ENCODE results near the gene CPNE8.
A peak's percentile ranks its signal among the peaks of the same experiment; 100 is the strongest.

CPNE8 gene

DNA sequence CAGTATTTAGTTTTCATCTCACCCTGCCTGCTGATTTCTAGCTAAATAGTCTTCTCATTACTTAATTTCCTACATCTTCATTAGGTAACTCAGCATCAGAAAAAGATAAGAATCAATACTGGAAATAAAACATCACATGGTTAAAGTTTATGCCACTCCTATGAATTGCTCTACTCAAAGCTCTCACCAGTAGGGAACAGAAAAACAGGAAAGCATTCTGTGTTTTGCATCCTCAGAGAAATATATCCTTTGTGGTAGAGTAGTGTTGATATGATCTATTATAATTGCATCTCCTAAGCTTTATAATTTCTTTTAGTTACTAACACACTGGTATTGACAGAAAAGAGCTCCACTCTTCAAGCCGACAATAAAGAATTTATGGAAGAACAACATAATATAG, 9.9 kb downstream of the CPNE8 start:
- no peak for DNase-seq

DNA sequence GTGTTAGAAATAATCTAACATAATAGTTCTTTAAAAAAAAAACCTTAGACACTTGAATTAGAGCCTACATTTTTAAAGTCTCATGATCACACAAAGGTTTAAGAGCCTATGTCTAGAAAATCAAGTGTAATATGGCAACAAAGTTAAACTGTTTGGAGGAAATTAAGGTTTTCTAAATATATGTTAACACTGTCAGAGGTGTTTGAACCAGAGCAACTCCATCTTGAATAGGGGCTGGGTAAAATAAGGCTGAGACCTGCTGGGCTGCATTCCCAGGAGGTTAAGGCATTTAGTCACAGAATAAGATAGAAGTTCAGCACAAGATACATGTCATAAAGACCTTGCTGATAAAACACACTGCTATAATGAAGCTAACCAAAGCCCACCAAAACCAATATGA, 12.4 kb downstream of the CPNE8 start:
- DNase-seq, result no peak

DNA sequence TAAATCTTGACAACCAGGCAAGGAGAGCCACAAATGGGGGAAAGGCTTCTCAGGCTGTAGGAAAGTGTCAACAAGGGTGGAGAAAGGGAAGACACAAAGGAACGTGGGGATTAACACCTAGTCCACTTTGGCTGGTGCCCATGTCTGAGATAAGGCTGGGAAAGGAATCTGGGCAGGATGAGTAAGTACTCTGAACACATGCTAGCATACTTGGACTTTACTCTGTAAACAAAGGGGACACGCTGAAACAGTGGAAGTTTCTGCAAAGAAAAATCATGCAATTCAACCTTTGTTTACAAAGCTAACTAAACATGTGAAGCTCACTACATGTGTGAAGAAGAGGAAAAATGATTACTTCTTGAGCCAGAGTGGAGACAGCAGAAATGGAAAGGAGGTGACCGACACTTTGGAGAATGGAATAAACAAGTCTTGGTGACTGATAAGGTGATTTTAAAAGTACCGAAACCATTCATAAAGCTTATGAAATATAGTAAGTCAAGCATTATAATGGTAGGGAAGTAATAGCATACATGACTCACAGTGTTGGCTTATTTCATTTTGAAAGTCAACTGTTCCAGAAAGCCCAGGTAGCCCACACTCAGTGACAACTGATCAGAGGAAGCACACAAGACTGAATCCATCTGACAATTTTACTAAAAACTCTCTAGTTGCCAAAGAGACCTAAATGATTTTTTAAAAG, 13.2 kb downstream of the CPNE8 start:
- DNase-seq, result peak in 1 of 2 donors; percentile 22

GRCh38 chr12:38890102-38890855, 15.1 kb downstream of the CPNE8 start:
- DNase-seq, result no peak

DNA sequence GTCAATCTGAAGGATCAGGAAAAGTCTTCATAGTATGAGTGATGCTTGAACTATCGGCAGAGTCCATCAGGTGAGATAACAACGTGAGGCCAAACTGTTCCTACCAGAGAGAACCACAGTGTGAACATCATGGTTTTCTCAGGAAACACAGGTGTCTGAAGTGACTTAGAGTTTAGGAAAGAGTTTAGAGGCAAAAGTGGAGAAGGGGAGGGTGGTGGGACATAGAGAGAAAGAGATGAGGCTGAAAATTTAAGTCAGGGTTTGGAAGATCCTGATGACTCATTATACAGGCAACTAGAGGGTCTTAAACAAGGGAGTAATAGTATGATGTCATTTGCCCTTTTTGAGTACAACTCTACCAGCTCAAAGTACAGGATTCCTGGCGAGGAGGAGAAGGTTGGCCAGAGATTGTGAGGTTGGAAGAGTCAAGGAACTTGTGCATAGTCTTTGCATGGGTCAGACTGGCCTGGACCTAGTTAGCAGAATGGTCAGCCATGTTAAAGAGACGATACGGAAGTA, 16.0 kb downstream of the CPNE8 start:
- no peak for DNase-seq

GRCh38 chr12:38887770-38888169, 17.6 kb downstream of the CPNE8 start:
- no peak for DNase-seq

DNA sequence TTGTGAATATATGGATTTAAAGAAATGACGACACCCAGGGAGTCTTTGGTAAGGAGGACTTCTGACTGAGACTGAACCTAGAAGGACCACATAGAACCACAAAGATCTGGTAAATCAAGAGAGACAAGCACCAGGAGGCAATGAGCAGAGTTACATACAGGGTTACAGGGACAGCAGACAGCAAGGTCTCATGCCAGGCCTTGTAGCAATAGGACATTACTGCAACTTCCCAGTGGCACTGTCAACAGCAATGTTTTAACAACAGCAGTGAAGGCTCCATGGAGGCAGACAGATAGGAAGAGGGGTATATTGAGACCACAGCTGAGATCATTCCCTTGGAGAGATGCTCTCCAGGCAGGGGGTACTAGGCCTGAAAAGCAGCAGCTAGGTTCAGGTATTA, 18.5 kb downstream of the CPNE8 start:
- DNase-seq, result no peak

DNA sequence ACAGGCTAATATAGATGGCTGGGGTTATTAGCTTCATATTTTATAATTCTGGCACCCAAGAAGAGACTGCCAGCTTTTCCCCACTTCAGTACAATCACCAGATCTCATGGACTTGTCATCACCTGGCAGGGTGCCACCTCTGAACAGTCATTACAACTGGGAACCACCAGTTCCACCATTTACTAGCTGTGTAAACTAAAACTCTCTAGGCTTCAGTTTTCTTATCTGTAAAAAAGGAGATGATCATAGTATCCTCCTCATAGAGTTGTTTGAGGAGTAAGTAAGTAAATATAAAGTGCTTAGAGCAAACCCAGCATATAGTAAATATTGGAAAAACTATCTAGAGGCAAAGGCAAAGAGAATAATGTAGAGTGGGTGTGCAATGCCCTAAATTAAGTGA, 19.3 kb downstream of the CPNE8 start:
- DNase-seq, result no peak

DNA sequence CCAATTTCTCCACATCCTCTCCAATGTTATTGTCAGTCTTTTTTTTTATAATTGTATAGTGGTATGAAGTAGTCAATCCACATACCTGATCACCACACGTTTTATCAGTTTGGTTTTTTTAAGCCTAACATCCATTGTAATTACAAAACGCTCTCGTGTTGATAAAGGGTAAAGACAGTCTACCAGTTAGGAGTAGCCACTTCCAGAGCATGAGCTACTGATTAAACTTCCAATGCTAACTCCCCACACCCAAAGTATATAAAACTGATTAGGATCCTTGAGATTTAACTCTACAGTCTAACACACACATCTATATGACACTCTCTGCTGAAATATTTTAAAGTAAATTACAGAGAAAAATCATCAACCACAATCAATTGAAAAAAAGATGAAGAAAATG, 20.7 kb downstream of the CPNE8 start:
- DNase-seq, result no peak

DNA sequence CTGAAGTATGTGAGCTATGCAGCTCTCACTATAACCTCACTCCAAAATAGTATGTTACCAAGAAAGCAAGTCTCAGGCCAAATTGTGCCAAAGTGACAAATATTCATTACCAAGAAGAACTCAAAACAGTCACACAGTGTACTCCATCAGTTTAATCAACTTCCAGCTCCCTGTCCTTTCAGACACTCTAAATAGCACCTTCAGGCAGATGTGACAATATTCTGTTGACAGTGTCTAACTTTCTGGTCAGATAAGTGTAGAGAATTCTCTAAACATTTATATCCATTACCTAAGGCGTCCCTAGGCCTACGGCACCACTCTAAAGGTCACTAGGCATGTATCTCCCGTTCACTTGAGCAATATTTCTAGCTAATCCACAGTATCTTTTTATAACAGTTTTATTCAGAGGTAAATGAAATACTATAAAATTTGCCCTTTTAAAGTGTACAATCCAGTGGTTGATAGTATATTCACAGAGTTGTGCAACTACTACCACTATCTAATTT, 21.7 kb downstream of the CPNE8 start:
- DNase-seq, result no peak

GRCh38 chr12:38880288-38880687, 25.1 kb downstream of the CPNE8 start:
- no peak for DNase-seq

GRCh38 chr12:38878986-38879385, 26.4 kb downstream of the CPNE8 start:
- no peak for DNase-seq

- no peak for DNase-seq
Observed at GRCh38 chr12:38878333-38878705, 27.1 kb downstream of the CPNE8 start.

- no peak for DNase-seq
Observed at GRCh38 chr12:38875586-38876228, 29.7 kb downstream of the CPNE8 start.

GRCh38 chr12:38872561-38872960, 32.8 kb downstream of the CPNE8 start:
- DNase-seq, result peak in 1 of 2 donors; percentile 37

- DNase-seq, result no peak
Observed at GRCh38 chr12:38872156-38872555, 33.2 kb downstream of the CPNE8 start.

DNA sequence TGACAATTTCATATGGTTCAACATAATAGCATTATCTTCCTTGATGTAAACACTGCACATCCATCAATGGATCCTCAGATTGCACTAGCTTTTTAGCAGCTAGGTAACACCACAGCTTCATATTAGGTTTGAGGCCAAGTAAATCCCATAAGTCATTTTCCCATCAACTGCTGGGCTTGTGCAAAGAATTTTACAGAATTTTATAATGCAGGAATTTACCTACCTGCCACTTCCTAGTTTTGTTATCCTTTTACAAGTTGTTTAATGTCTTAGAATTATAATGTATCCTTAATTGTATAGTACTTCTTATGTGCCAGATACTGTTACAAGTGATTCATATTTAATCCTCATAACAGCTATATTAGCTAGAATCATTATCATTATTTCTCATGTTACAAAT, 36.4 kb downstream of the CPNE8 start:
- DNase-seq, result no peak

DNA sequence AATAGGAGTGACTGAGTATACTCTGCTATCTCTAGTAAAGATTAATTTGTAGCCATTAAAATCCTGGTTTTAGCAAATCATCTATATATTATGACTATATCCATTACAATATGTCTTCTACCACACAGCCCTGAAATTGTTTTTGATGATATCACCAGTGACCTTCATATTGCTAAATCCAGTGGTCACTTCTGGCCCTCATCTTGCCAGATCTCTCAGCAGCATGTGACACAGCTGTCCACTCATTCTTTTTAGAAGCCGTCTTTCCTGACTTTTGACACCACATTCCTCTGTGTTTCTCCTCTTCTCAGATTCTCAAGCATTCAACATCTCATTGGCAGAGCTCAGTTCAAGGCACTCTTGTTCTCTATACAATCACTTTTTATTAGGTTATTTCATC, 54.9 kb downstream of the CPNE8 start:
- peak; percentile 34 to 40 for DNase-seq

DNA sequence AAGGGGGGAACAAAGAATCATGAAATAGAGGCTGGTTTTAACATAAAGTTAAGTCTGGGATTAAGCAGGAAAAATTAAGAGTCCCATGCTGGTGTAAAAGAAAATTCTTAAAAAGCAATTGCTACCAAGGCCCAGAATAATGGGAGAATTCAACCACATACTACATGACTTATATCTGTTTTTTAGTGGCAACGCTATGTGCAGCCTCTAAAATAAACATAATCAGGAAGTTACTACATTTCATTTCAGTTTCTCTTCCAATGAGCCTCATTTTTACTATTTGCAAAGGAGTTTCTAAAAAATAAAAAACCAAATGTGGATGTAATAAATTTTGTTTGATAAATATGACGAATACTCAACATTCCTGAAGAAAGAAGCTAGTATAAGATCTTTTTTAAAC, 58.1 kb downstream of the CPNE8 start:
- DNase-seq, result peak in 1 of 2 donors; percentile 13

DNA sequence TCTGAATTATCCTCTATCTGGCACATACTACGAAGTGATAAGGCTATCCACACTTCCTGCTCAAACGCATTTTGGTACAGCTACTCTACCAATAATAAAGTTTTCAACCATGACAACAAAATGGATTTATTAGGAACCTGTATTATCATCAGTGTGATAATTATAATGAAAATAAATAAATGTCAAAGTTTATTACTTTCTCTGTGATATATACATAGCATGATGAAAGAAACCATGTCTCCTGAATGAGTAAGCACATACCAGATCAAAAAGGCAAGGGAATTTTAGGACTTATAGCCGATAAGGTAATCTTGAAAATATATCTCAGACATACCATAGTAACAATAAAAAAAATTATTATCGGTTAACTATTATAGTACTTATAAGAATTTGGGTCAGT, 61.1 kb downstream of the CPNE8 start:
- DNase-seq, result no peak

DNA sequence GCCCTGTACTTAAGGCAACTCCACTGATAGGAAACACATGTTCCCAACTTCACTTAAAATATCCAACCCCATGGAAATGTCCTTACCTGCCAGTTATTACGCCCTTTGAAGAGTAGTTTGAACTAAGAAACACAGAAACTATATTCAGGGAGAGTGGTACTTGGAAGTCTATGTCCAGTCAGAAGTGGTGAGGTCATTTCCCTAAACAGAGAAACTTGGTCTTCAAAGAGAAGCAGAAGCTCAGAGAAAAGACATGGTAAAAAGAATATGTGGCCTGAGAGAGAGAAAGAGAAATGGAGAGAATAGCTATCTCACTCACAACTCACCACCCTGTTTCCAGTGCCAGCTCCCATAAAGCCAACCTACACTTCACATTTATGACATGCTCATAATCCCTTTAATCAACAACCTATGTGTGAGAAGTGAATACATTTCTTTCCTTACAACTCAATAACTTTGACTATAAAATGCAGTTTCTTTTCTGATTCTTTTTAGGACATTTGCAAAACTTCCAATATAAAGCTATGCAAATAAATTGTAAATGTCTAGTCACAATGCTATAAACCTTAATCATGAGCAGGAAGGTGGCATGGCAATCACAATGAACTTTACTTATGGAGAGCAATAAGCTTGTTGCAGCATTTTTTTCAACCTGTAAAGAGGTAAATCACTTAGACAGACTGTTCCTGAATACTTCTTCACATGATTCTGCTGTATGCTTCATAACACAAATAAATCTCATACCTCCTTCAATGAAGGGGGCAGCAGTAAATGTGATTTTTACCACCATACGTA, 67.1 kb downstream of the CPNE8 start:
- DNase-seq, result peak; percentile 21 to 25

GRCh38 chr12:38831715-38832114, 73.7 kb downstream of the CPNE8 start:
- DNase-seq, result no peak

DNA sequence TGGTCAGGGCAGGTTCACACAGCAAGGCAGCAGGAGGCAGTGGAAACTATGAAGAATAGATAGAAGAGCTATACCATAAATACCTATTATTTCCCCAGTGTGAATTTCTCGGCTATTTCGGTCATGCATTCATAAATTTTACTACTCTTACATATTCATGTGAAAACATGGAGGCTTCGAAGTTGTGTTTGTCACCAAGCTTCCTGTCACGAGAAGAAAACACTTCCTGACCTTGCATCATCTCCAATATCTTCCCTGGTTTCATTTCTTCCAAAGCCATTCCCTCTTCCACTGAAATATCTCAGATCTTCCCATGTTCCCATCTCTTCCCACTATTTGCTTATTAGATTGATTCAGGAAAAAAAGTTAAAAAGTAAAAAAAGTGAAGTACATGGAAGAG, 80.4 kb downstream of the CPNE8 start:
- DNase-seq, result no peak

All from inflammatory macrophage (primary cell).